Renal cortical epithelial cell (primary cell): Measurements from ENCODE around the gene SEMG1. TPM values are rescaled to one million over a fixed set of nuclear protein-coding genes. Genes with fewer than 3 reads are reported as not detected.
A peak's percentile ranks its signal among the peaks of the same experiment; 100 is the strongest.

Source experiments
- DNase-seq: peaks from one replicate; pipeline ENCODE4 v3.0.0-alpha.2; 2011; ENCODE audit warnings: low read depth
- total RNA-seq: library from RNA; depleted of rRNA; stranded (reverse); fragments of >200 nt; gene quantifications from 2 replicates; pipeline ENCODE4 v1.2.3, GENCODE V29; 2014

Gene SEMG1
- total RNA-seq, result not detected in 2 replicates

GRCh38 chr20:45206725-45207124 is at the start of gene SEMG1:
Gene SEMG1, plus strand, starts transcription at chr20:45207033. Its CDS starts 21 bp downstream, at chr20:45207054.
- no peak for DNase-seq

- peak; percentile 94 for DNase-seq
These were observed 48.9 kb upstream of the SEMG1 start for GRCh38 chr20:45157962-45158361.

GRCh38 chr20:45163083-45163803 is 43.6 kb upstream of the SEMG1 start:
- no peak for DNase-seq

- no peak for DNase-seq
These were observed 41.9 kb upstream of the SEMG1 start for GRCh38 chr20:45164906-45165305.

- DNase-seq, result no peak
These were observed 33.3 kb upstream of the SEMG1 start for GRCh38 chr20:45173522-45173921.

- DNase-seq, result peak; percentile 97
These were observed 32.1 kb upstream of the SEMG1 start, which contains the start of gene PI3 for GRCh38 chr20:45174434-45175364. Gene PI3, plus strand, starts transcription at chr20:45174902. Its CDS starts 21 bp downstream, at chr20:45174923.

- no peak for DNase-seq
These were observed 30.1 kb upstream of the SEMG1 start for GRCh38 chr20:45176526-45177267.

- DNase-seq, result no peak
These were observed 27.7 kb upstream of the SEMG1 start for GRCh38 chr20:45179166-45179565.

GRCh38 chr20:45181639-45182038 is 25.2 kb upstream of the SEMG1 start:
- DNase-seq, result peak; percentile 7

- no peak for DNase-seq
These were observed 23.7 kb upstream of the SEMG1 start for GRCh38 chr20:45183084-45183483.

- no peak for DNase-seq
These were observed 19.1 kb upstream of the SEMG1 start for GRCh38 chr20:45187693-45188092.

GRCh38 chr20:45189067-45189609 is 17.7 kb upstream of the SEMG1 start:
- DNase-seq, result no peak

GRCh38 chr20:45189861-45190260 is 17.0 kb upstream of the SEMG1 start:
- DNase-seq, result no peak

GRCh38 chr20:45191926-45192325 is 14.9 kb upstream of the SEMG1 start:
- DNase-seq, result no peak

- DNase-seq, result no peak
These were observed 13.5 kb upstream of the SEMG1 start for GRCh38 chr20:45193331-45193730.

GRCh38 chr20:45209924-45210323 is 3.1 kb downstream of the SEMG1 start:
- DNase-seq, result no peak

- no peak for DNase-seq
These were observed 5.0 kb downstream of the SEMG1 start for GRCh38 chr20:45211569-45212474.

GRCh38 chr20:45212836-45213235 is 6.0 kb downstream of the SEMG1 start:
- no peak for DNase-seq

GRCh38 chr20:45218124-45218523 is 11.3 kb downstream of the SEMG1 start:
- DNase-seq, result peak; percentile 51

- no peak for DNase-seq
These were observed 11.8 kb downstream of the SEMG1 start for GRCh38 chr20:45218636-45219035.

GRCh38 chr20:45221076-45221475 is 14.2 kb downstream of the SEMG1 start, which contains the start of gene SEMG2:
Gene SEMG2, plus strand, starts transcription at chr20:45221373. Its CDS starts 17 bp downstream, at chr20:45221390.
- no peak for DNase-seq
